HG02970 (cell line): ENCODE data around the gene RPIA.
A peak's percentile ranks its signal among the peaks of the same experiment; 100 is the strongest.

Experiments
- ATAC-seq: cut with Tn5 transposase; IDR thresholded peaks from one replicate; pipeline ENCODE4 v1.9.1; 2021; ENCODE audit warnings: mild to moderate bottlenecking, moderate library complexity, moderate number of reproducible peaks; ENCODE audit not compliant: unreplicated experiment, low FRiP score

The RPIA gene

GRCh38 chr2:88683160-88684021 is 8.1 kb upstream of the RPIA start:
- ATAC-seq = no peak

DNA sequence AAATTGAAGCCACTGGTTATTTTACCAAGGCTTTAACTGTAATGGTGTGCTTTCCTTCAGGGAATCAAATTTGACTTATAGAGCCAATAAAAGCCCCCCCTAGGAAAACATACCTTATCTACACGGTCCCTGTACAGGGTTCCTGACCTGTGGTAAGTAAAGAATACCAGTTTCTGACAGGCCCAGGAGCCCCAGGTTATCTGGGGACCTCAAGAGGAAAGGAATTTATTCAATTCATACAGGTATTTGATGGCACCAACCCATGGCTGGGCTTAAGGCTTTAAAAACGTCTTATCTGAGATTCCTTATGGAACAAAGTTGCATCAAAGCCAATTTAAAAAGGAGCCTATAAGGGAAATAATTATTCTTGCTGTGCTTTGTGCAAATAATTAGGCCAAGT is 7.0 kb upstream of the RPIA start:
- no peak for ATAC-seq

GRCh38 chr2:88686320-88686719 is 5.2 kb upstream of the RPIA start:
- no peak for ATAC-seq

DNA sequence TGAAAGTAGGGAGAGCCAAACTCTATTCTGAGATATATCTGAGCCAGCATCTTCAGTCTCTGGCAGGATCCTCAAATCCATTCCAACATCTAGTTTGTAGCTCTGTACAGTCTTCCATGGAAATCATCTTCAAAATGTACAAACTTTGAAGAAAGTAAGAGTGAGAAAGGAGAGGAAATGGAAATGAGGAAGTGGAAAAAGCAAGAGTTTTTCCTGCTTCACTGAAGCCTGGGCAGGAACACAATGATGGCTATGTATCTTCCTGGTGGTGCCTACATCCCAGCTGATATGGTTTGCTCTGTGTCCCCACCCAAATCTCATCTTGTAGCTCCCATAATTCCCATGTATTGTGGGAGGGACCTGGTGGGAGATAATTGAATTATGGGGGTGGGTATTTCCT is 4.1 kb upstream of the RPIA start:
- ATAC-seq = no peak

DNA sequence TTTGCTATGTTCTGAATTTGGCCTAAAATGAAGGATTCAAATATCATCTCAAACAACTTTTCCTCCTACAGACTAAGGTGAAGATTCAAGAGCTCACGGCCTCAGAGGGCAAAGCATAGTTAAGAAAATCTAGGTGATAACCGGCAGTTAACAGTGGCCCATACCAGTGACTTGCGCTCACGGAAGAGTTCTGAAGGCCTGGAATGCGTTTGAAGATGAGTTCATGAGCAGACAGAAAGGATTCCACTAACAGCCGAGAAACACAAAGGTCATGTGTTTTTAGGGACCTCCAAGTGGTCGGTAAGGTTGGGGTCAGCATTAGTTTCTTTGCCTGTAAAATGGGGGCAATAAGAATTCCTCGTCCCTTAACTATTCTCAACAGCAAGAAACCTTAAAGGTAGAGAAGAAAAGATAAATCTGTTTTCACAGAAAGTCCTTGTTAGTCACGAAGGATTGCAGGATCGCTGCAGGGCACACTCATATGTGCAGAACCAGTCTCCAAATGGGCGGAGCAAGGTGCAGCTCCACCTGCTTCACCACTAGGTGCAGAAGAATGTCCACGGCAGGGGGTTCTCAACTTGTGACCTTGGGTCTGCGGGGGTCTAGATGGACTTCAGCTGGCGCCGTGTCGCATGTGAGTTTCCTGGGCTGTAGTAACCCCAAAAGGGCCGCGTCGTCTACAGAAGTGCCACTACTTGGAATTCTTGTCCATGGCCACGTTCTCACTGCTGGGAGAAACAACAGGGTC is 708 bp upstream of the RPIA start:
- peak; percentile 15 for ATAC-seq

DNA sequence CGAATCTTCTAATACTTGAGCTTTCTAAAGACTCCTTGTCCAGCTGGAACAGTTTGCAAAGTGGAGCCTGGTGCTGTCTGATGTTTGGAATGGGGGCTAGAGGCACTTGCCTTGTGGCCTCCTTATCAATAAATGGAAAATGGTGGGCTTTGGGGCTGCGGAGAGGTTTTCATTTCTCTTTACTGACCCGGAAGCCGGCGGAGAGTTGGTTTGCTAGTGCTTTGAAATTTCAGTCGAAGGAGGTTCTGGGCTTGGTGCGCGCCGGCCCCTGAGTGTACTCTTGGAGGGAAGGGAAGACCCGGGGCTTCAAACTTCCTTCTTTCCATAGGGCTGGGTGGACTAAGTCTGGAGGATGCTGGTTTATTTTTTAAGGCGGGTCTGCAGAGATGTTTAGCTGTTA is 714 bp downstream of the RPIA start:
- no peak for ATAC-seq

DNA sequence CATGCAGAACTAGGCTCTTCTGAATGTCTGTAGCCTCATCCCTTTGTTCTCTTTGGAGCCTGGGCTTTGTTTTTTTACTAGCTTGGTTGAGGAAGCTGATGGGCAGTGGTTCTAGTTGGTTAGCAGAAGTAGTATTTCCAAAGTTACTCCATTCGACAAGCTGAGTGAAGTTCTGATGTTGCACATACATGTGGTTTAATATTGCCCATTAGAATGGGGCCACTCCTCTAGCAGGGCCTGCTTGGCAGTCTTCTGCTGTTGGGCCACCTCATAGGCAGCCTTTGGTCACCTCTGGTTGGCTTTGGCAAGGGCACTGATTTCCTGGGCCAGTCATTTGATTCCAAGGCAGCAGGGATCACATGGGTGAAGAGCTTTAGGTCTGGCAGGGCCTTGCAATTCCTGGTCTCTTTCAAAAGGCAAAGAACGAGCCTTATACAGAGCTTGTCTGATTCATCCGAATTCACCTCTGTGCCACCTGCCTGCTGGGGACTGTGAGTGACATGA is 2.5 kb downstream of the RPIA start:
- ATAC-seq = no peak

DNA sequence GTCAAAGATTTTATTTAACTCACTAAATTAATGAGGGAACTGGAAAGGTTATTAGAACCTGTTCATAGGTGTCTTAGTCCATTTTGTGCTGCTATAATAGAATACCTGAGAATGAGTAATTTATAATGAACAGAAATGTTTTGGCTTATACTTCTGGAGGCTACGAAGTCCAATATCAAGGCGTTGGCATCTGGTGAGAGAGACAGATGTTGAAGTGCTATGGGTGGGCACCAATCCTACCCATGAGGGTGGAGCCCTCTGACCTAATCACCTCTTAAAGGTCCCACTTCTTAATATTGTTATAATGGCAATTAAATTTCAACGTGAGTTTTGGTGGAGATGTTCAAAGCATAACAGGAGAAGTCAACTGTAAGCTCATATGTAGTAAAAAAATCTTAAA is 5.1 kb downstream of the RPIA start:
- ATAC-seq = no peak

DNA sequence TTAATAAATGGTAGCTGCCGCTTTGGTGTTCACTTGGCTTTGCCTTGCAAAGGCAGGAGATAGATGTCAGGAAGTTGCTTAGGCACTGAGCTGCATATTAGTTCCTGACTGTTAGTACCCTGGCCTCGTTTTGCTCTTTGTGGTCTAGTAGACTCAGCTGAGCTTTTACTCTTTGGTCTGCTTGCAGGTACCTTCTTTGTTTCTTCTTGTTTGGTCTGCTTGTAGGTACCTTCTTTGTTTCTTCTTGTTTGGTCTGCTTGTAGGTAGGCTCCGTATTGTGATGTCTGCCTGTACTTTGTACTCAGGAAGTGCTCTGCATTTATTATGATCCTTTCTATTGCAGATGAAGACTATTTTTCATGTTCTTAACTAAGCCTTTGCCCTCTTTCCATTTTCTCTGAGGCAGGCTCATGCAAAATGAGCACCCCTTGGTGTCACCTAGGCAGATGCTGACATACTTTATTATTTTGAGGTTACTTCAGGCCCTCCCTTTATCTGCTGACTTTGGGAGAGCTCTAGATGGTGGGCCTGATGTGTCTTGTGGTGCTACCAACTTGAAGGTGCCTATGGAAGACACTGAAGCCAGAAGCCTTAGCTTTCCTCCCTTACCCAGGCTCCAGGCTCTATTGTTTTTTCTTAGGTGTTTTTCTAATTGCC is 6.0 kb downstream of the RPIA start:
- no peak for ATAC-seq

DNA sequence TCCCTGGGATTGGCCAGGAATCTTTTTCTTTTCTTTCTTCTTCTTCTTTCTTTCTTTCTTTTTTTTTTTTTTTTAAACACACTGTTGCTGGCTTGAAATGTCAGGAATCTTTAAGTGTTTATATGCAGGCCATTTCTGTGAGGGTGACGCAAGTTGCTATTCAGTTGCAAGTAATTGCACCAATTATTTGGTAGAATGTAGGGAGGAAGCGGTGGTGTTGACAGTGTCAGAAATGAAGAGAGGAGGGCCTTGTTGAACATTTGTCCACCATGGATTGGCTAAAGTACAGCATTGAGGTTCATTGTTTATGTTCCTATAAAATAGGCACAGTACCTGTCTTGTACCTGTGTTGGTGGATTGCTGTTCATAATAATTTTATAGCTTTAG is 6.5 kb downstream of the RPIA start:
- ATAC-seq = no peak

GRCh38 chr2:88698498-88699233 is 7.2 kb downstream of the RPIA start:
- no peak for ATAC-seq

- ATAC-seq = no peak
Measured at GRCh38 chr2:88707003-88707402, 15.5 kb downstream of the RPIA start.

- no peak for ATAC-seq
Measured at GRCh38 chr2:88709181-88709631, 17.7 kb downstream of the RPIA start.

GRCh38 chr2:88711289-88711688 is 19.8 kb downstream of the RPIA start:
- ATAC-seq = no peak

GRCh38 chr2:88711897-88712296 is 20.4 kb downstream of the RPIA start:
- no peak for ATAC-seq

DNA sequence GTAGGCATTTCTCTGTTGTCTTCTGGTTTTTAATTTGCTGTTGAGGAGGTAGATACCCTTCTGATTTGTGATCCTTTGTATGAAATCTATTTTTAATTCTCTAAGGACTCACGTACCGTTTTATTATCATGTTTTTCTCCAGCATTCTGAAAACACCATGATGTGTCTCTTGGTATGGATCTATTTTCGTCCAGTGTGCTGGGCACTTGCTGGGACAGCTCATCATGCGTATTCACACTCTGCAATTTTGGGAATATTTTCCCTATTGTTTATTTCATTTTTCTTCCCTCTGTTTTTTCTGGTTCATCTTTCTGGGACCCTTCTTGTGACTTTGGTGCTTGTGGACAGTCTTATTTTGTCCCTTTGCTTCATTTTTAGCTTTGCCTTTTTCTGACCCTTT is 21.9 kb downstream of the RPIA start:
- ATAC-seq = no peak

DNA sequence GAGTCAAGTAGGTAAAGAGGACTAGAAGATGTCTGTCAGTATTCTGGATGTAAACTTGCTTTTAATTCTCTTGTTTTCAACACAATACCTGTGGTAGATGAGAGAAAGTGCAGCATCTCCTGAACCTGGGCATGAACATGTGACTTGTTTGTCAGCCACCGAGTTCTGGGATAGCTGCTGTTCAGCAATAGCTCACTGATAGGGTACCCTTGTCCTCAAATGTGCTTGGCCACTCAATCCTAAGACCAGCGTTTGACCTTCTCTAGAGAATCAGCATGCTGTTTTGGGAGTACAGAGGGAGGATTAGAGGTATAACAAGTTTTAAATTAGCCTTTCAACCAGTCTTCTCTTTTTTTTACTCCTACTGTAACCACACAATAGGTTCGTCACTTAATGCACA is 23.2 kb downstream of the RPIA start:
- no peak for ATAC-seq

DNA sequence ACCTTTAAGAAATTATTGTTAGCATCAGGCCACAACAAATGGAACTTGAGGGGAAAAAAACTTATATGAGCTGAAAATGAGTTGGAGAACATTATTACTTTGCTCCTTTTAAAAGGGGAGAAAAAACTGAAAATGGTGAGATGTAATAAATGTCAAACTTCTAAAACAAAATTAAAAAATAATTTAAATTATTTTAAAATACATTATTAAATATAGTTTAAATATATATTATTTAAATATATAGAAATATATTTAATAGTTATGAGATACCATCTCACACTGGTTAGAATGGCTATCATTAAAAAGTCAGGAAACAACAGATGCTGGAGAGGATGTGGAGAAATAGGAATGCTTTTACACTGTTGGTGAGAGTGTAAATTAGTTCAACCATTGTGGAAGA is 28.9 kb downstream of the RPIA start:
- ATAC-seq = no peak

DNA sequence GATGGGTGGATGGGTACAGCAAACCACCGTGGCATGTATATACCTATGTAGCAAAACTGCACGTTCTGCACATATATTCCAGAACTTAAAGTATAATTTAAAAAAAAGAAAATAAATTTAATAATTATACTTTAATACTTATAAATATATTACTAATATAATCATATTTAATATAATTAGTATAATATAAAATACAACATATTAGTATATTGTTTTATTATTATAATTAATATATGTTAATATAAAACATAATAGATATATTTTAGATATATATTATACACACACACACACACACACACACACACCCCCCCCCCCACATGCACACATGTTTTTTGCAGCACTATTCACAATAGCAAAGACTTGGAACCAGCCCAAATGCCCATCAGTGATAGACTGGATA is 29.8 kb downstream of the RPIA start:
- no peak for ATAC-seq

- ATAC-seq = no peak
Measured at GRCh38 chr2:88724643-88725332, 33.3 kb downstream of the RPIA start.
